HUDEP-2 (cell line): Measurements from ENCODE around the gene CREBBP.

Experiments used
- DNase-seq, 76 experiments: peaks; one replicate each; lab custom pipeline; 2025; ENCODE audit not compliant: unreplicated experiment in 76 of 76; lab: John Stamatoyannopoulos, UW

Gene CREBBP

DNA sequence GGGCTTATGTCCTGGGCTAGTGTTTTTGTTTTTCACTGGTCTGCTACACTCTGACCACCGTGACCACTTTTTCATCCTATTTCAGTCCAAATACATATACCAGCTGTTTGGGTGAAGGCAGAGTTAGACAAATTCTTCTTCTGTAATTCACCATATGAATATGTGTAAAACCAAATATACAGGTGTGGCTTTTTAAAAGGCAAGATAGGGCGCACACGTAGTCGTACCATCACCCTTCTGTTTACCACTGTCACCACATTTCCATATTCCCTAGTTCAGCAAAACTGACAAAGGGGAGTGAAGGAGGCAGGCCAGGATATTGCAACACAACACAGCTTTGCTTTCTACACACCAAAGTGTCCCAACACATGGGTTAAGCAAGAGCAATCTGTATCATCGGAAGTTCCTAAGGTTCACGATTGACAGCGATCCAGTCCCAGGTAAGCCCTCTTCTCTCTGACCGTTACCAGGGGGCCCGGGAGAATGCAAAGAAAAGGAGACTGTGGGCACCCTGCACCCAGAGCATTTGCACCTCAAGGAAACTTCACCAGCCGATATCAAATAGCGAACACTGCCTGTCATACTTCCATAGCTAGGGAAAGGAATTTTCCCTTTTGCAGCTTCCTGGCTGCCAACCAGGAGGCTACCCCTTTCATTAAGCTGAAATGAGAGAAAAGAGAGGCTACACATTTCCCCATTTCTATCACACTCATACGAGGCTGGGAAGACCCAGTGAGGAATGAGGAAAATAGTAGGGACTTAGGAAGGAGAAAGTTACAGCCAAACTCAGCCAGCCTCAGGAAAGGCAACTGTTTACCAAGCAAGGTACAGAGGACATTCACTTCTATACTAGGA, 23.1 kb downstream of the CREBBP start:
- no peak for DNase-seq

DNA sequence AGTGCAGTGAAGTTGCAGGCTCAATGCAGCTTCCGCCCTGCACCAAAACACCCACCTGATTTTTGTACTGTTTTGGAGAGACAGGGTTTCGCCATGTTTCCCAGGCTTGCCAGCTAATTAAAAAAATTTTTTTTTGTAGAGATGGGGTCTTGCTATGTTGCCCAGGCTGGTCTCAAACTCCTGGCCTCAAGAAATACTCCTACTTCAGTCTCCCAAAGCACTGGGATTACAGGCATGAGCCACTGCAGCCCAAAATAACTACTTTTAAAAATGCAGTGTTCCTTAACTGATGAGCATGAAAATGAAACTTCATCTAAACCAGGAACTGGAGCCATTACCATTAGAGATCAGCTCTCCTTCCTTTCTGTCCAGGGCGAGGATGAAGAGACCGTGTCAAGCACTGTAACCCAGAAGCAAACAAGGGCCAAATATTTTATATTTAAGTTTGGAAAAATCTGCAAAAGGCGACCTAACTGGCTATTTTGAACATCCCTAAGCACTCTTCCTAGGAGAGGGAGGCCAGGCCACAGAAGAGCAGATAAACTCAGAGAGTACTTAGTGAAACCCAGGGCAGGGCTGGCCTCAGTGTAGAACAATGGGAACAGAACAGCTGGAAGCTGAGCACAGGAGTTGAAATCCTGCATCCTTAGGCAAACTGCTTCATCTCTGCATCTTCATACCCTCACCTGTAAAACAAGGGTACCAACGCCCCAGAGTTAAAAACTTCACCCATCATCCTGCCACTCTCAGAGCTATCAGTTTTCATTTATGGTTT, 24.0 kb downstream of the CREBBP start:
- no peak for DNase-seq

DNA sequence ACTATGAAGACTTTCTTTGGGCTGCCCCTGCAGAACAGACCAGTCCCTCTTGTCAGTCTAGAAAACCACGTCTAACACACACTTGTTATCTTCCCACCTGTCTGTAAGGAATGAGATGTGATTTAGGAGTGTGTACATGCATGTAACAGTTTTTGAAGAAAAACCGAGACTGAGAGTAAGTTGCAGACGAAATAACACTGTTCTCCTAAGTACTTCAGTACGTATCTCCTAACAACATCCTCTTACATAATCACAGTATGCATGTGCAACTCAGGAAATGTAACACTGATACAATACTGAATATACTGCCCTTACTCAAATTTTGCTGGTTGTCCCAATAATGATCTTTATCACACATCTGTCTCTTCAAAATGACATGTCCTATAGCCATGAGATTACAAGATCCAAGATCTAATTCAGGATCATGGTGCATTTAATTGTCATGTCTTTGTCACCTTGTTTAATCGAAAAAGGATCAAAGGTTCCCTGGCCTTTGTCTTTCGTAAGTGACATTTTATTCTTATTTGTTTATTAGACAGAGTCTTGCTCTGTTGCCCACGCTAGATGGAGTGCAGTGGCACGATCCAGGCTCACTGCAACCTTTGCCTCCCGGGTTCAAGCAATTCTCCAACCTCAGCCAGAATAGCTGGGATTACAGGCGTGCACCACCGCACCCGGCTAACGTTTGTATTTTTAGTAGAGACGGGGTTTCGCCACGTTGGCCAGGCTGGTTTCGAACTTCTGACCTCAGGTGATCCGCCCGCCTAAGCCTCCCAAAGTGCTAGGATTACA, 25.6 kb downstream of the CREBBP start:
- no peak for DNase-seq

DNA sequence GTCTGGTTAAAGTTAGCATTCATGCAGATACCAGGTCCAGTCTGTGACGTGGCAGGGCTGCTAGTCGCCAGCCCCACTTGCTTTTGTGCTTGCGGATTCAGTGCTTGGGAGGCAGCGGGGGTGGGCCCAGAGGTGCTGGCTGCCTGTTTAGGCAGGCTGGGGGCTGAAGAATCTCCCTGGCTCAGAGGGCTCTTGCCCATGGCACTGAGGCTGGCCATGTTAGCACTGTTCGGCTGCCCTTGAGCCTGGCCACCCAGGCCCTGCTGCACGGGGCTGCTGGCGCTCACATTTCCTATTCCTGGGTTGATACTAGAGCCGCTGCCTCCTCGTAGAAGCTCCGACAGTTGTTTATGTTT, 30.0 kb downstream of the CREBBP start:
- no peak for DNase-seq

DNA sequence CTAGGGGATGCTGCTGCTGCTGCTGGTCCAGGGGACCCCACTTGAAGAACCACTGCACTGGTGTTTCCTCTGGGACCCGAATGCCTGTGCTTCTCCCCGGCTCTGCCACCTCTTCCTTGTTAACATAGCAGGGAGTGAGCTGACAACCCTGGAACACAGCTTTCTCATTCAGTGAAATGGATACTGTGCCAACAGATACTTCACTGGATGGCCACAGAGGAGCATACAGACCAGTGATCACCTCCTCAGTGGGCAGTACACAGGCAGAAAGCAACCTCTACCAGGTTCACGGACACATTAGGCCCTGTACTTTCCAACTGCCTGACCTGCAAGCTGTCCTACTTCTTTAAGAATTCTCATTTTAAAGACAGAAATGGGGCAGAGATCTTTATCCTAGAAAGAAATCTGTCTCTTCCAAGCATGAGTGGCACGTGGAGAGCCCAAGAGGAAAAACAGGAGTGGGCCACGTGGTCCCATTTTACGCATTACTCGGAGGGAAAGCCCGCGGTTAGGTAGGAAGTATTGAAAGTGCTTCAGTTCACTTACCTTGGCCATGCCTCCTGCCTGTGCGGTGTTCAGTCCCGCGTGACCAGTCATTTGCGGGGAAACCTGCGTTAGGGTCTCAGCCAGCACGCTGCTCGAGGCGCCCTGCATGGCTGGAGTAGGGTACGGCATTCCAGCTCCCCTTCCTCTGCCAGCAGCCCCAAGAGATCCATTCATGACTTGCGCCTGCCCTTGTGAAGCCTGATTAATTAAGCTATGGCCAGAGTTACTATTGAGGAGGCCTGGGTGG, 30.6 kb downstream of the CREBBP start:
- DNase-seq, result no peak

DNA sequence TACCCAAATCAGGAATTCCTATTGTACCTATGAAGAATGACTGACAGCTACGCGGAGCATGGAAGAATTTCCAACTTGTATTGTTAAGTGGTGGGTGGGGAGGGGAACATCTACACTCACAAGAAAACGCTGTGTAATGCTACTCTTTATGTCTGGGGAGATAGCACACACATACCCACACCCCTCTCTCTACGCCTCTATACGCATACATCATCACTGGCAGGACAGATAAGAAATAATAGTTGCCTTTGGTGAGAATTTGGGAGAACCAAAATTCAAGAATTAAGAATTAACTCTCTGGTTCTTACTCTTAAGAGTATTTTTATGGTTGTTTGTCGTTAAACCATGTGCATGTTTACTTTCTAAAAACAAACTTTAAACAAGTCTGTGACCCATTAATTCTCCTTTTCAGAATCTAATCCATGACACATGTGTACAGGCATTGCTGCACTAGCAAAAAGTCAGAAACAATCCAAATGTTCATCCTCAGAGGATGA, 33.9 kb downstream of the CREBBP start:
- peak in 55 of 76 experiments; percentile 9 to 81 (median 44) for DNase-seq

DNA sequence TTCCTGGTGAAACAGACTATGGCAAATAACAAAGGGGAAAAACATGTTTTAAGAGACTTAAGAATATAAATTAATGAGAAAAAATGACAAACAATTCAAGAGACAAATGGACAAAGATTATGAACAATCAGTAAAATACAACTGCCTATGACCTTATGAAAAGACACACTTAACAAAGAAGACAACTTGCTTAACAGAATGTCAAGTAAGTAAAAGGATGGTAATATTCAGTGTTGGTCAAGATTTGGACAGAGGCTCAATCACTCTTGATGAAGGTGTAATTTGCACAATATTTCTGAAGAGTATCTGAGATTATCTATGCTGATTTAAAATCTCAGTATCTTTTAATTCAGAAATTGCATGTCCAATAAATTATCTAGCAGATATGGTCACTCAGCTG, 34.4 kb downstream of the CREBBP start:
- DNase-seq, result no peak

DNA sequence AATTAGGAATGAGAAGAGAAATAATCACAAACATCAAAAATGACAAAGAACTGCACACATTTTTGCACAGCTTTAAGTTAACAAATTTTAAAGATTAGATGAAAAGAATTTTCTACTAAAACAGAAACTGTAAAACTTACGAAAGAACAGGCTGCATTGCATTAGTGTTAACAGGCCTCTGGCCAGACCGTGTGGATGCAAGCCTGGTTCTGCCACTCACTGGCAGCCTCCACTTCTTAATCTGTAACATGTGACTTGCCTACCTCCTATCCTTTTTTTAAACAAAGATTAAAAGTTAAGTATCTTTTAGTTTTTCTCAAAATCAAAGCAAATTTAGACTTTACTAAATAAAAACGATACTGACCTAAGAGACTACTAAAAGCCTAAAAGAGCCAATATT, 37.5 kb downstream of the CREBBP start:
- DNase-seq, result no peak

DNA sequence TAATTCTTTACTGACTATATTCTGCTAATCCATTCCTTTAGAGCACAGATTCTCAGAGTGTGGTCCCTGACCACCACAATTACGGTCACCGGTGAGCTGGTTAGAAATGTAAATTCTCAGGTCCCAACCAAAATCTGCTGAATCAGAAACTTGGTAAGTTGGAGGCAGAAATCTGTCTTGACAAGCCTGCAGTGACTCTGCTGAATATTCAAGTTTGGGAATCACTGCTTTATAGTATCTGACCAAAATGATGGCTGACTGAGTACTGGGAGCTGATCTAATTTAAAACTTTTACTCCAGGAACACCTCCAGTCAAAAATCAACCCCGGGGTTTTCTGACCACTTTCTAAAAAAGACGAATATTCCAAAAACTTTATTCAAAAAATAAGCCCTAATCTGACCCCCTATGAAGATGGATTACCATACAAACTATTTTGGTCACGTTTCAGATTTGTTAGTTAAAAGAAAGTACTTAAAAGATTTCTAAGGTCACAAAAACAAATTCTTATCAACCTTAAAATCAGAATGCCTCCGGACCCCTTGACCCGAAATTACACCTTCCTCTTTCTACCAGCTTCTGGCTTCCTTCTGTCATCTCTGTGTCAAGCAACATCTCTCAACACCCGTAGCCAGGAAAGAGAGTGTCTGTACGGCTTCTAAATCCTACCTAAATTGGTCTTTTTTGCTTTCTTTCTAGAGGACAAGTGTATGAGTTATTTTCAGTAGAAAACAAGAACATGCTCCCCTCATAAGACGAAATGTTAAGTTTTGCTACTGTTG, 38.6 kb downstream of the CREBBP start:
- no peak for DNase-seq

DNA sequence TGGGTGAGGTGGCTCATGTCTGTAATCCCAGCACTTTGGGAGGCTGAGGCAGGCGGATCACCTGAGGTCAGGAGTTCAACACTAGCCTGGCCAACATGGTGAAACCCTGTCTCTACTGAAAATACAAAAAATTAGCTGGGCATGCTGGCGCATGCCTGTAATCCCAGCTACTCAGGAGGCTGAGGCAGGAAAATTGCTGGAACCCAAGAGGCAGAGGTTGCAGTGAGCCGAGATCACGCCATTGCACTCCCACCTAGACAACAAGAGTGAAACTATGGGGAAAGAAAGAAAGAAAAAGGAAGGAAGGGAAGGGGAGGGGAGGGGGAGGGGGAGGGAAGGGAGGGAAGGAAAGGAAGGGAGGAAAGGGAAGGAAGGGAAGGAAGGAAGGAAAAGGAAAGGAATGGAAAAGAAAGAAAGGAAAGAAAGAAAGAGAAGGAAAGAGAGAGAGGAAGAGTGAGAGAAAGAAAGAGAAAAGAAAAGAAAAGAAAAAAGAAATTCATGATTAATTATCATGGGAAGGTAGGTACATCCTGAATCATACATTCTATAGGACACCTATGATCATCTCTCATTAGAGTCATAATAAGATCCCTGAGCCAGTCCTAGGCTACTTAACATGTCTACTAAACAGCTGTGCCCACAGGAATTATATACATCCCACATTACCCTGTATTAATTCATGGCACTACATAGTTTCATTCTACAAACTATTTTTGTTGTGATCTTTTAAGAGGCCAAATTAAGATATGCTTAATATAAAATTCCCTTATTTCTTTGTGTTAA, 40.9 kb downstream of the CREBBP start:
- DNase-seq, result no peak

DNA sequence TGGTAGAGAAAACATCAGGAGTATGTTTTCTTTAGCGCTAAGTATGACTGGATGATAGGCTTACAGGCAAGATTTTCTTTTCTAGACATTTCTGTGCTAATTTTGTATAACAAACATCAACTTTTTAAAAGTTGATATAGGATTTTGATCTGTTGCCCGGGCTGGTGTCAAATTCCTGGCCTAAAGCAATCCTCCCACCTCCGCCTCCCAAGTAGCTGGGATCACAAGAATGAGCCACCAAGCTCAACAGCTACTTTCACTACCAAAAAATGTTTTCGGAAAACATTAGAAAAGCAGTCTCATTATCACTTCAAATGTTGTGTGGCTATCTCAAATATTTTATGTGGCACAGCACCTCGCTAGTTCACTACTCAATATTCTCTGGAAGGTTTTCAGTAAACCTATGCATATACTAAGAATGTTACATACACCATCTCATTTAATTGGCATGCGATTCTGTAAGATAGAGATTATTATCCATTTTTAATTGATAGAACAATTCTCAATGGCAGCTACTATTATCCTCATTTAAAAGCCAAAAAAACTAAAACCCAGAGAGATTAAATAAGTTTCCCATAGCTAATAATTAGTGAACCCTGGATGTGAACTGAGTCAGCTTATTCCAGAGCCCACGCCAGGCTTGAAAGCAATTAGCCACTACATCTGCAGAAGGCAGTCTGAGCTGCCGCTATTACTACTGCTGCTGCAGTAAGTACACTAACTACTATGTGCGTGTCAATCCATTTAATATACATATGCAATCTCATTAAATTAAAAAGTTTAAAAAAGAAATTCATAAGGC, 41.7 kb downstream of the CREBBP start:
- no peak for DNase-seq

DNA sequence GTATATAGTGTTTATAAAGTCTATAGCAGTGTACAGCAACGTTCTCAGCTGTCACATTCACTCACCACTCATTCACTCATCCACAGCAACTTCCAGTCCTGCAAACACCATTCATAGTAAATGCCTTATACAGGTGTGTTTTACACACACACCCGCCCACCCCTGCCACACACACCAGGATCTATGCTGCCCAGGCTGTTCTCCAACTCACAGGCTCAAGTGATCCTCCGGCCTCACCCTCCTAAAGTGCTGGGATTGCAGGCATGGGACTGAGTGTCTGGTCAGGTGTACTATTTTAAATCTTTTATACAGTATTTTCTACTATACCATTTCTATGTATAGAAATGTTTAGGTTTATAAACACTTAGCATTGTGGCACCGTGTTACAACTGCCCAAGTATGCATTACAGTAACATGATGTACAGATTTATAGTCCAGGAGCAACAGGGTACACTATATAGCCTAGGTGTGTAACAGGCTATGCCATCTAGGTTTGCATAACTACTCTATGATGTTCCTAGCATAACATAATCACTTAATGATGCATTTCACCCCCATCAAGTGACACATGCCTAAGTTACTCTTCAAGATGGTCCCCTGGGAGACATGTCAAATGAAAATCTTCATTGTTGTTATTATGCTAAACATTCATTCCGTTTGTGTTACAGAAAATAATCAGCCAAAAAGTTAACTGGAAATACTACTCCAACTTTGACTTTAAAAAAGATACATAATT, 42.5 kb downstream of the CREBBP start:
- DNase-seq, result no peak

DNA sequence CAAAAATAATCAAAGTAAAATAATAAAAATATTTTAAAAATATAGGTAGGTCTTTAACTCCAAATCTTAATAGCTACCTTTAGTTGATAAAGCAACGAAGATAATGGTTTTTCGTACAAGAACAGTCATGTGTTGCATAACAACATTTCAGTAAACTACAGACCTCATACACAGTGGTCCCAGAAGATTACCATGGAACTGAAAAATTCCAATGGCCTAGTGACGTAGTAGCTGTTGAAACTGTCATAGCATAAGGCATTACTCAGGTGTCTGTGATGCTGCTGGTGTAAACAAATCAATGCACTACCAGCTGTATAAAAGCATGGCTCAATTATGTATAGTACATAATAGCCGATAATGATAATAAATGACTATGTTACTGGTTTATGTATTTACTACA, 43.9 kb downstream of the CREBBP start:
- DNase-seq, result no peak

DNA sequence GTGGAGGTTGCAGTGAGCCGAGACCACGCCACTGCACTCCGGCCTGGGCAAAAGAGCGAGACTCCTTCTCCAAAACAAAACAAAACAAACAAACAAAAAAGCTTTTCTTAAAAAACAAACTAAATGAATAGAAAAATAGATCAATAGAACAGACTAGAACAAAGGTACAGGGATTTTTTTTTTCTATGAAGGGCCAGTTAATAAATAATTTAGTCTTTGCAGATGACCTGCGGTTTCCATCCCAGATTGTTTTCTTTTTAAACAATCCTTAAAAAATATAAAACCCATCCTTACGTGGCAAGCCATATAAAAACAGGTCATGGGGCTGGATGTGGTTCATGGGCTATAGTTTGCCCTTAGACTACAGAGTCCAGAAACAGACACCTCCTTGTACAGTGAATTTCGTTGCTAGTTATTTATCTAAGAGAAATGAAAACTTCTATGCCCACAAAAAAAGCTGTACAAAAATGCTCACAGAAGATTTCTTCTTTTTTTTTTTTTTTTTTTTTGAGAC, 45.4 kb downstream of the CREBBP start:
- DNase-seq, result no peak

DNA sequence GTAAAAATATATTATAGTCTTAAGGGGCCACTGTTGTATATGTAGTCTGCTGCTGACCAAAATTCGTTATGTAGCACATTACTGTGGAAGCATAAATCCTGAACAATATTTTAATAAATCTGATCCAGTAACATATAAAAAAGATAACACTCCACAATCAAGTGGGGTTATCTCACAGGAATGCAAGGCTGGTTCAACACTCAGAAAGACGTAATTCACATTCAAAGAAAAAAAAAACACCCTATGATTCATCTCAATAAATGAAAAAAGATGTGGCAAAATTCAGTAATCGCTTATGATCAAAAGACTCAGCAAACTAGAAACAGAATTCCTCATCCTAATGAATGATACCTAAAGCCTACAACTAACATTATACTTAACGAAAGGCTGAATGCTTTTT, 47.8 kb downstream of the CREBBP start:
- no peak for DNase-seq

DNA sequence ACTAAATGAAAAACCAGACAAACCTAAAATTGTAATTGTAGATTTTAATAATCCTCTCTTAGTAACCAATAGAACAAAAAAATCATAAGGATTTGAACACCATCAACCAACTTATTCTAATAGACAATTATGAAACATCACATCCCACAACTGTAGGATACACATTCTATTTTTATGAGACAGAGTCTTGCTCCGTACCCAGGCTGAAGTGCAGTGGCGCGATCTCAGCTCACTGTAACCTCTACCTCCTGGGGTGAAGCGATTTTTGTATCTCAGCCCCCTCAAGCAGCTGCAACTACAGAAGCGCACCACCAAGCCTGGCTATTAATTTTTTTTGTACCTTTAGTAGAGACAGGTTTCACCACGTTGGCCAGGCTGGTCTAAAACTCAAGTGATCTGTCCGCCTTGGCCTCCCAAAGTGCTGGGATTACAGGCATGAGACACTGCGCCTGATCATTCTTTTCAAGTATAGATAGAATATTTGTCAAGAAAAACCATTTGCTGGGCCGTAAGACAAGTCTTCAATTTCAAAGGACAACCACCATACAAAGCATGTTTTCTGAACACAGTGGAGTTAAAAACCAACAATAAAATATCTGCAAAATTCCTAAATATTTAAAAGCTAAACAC, 49.8 kb downstream of the CREBBP start:
- DNase-seq, result no peak
